Activated CD4-positive, alpha-beta T cell treated with anti-CD3 and anti-CD28 coated beads, Interleukin-2, amount 50 U/mL, for 48 hours (primary cell): ENCODE measurements around the gene CCT6A.
A peak's percentile ranks its signal among the peaks of the same experiment; 100 is the strongest.
"Not testable (repeated sequence)": the region's sequence is repeated elsewhere in the genome, so short reads cannot be mapped to it uniquely, and the experiment has no call there.

Source experiments
- DNase-seq, 2 experiments: peaks; one replicate each; pipeline ENCODE4 v3.0.0-alpha.2; 2020

CCT6A gene

GRCh38 chr7:56104138-56104537 is 52.6 kb downstream of the CCT6A start:
- not testable (repeated sequence) for DNase-seq

- peak; percentile 12 to 28 for DNase-seq
Observed at GRCh38 chr7:56105508-56105907, 53.9 kb downstream of the CCT6A start.

GRCh38 chr7:56106108-56107073 is 54.8 kb downstream of the CCT6A start, which contains the start of gene CHCHD2:
TSS of gene CHCHD2 (minus strand) at chr7:56106476. CDS start at chr7:56106413, 63 bp downstream.
- DNase-seq = peak; percentile 90 to 93

GRCh38 chr7:56107954-56108258 is 56.3 kb downstream of the CCT6A start:
- DNase-seq = no peak

- DNase-seq = no peak
Observed at GRCh38 chr7:56110611-56111010, 59.0 kb downstream of the CCT6A start.

- DNase-seq = not testable (repeated sequence)
Observed at GRCh38 chr7:56112244-56112643, 60.7 kb downstream of the CCT6A start.
